ENCODE measurements around the gene MRPL33.

The MRPL33 gene

GRCh38 chr2:27771548-27772335 is at the start of gene MRPL33:
MRPL33 (plus strand) TSS chr2:27771719; CDS start chr2:27771778, 59 bp downstream.
- H3K36me3 ChIP-seq (ENCODE audit: insufficient read depth, low read length), result peaks cover 4% of the 10 kb centered on the region; the same call in 1 of the 2 replicates
- H3K9ac ChIP-seq (ENCODE audit: low read depth, low read length), result peak within 1 kb of the TSS; percentile 90
- peaks cover 5% of the 10 kb centered on the region; the same call in 1 of the 2 replicates for H3K4me1 ChIP-seq (ENCODE audit: insufficient read depth, low read length)
- H3K9me3 ChIP-seq (ENCODE audit: control insufficient read depth, insufficient read depth, low read length), result no peaks in the 10 kb centered on the region

DNA sequence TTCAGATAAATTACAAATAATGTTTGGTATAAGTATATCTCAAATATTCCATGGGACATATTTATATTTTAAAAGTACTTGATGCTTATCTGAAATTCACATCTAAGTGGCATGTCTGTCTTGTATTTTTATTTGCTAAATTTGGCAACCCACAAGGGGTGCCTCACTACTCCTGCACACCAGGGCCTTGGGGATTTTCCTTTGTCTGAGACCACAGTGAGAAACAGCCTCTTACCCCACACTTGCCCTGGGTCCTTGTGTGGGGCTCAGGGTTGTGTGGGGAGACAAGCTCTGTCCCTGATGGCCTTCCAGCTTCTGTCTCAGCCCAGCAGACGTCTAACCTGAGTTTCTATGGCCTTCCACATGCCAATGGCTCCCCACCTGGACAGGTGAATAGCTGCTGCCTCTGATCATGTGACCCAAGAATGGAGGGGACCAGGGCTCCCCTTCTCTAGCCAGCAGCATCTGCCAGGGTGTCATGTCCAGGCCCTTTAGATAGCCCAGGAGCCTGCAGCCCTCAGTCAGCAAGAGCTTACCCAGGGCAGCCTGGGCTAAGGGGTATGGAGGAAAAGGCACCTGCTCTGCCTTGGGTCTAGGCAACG is 49.5 kb upstream of the MRPL33 start:
- Histone ChIP-seq H3K9ac (ENCODE audit: low read depth, low read length) (no peak overlapping the region), H3K9me3 (ENCODE audit: control insufficient read depth, insufficient read depth, low read length) (no peaks in the 10 kb centered on the region), H3K36me3 (ENCODE audit: insufficient read depth, low read length) (no peaks in the 10 kb centered on the region), H3K4me1 (ENCODE audit: insufficient read depth, low read length) (peaks cover 30% of the 10 kb centered on the region)

GRCh38 chr2:27723372-27724144 is 48.0 kb upstream of the MRPL33 start:
- no peaks in the 10 kb centered on the region for H3K9me3 ChIP-seq (ENCODE audit: control insufficient read depth, insufficient read depth, low read length)
- H3K9ac ChIP-seq (ENCODE audit: low read depth, low read length), result no peak overlapping the region
- peaks cover 30% of the 10 kb centered on the region for H3K4me1 ChIP-seq (ENCODE audit: insufficient read depth, low read length)
- H3K36me3 ChIP-seq (ENCODE audit: insufficient read depth, low read length), result no peaks in the 10 kb centered on the region

DNA sequence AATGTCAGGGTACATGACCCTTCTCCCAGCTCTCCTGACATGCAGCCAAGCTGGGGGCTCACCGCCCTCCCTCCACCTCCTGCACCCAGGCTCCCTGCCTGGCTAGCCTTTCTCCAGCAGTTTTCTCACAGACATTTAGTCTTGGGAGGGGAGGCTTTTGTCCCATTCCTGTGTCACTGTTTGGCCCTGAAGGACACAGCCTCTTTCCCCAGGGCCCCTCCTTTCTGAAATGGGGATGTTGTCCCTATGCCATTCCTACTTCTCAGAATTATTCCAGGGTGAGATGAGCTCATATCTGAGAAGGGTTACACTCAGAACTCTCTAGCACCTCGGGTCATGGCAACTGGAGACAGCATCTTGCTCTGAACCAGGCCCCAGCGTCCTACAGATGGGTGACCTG is 47.3 kb upstream of the MRPL33 start:
- H3K9ac ChIP-seq (ENCODE audit: low read depth, low read length), result no peak overlapping the region
- H3K9me3 ChIP-seq (ENCODE audit: control insufficient read depth, insufficient read depth, low read length), result no peaks in the 10 kb centered on the region
- no peaks in the 10 kb centered on the region for H3K36me3 ChIP-seq (ENCODE audit: insufficient read depth, low read length)
- peaks cover 30% of the 10 kb centered on the region for H3K4me1 ChIP-seq (ENCODE audit: insufficient read depth, low read length)

- H3K36me3 ChIP-seq (ENCODE audit: insufficient read depth, low read length), result no peaks in the 10 kb centered on the region
- peaks cover 25% of the 10 kb centered on the region for H3K4me1 ChIP-seq (ENCODE audit: insufficient read depth, low read length)
- no peak overlapping the region for H3K9ac ChIP-seq (ENCODE audit: low read depth, low read length)
- no peaks in the 10 kb centered on the region for H3K9me3 ChIP-seq (ENCODE audit: control insufficient read depth, insufficient read depth, low read length)
Measured at GRCh38 chr2:27724905-27725701, 46.4 kb upstream of the MRPL33 start.

DNA sequence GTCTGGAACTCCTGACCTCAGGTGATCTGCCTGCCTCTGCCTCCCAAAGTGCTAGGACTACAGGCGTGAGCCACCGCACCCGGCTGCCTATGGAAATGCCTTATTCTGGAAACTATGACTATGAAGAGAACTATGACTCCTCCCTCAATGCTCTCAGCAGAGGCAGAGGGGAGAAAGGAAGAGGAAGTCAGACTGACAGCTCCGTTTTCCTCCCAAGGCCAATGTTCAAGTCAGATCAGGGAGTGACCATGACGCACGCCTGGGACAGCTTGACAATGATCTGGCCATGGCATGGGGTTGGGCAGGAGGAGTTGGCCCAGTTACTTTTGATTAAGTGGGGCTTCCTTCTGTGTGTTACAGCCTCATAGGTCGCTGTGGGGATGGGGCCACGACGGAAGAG is 44.3 kb upstream of the MRPL33 start:
- Histone ChIP-seq H3K9me3 (ENCODE audit: control insufficient read depth, insufficient read depth, low read length) (no peaks in the 10 kb centered on the region), H3K4me1 (ENCODE audit: insufficient read depth, low read length) (peaks cover 17% of the 10 kb centered on the region), H3K36me3 (ENCODE audit: insufficient read depth, low read length) (no peaks in the 10 kb centered on the region), H3K9ac (ENCODE audit: low read depth, low read length) (no peak overlapping the region)

DNA sequence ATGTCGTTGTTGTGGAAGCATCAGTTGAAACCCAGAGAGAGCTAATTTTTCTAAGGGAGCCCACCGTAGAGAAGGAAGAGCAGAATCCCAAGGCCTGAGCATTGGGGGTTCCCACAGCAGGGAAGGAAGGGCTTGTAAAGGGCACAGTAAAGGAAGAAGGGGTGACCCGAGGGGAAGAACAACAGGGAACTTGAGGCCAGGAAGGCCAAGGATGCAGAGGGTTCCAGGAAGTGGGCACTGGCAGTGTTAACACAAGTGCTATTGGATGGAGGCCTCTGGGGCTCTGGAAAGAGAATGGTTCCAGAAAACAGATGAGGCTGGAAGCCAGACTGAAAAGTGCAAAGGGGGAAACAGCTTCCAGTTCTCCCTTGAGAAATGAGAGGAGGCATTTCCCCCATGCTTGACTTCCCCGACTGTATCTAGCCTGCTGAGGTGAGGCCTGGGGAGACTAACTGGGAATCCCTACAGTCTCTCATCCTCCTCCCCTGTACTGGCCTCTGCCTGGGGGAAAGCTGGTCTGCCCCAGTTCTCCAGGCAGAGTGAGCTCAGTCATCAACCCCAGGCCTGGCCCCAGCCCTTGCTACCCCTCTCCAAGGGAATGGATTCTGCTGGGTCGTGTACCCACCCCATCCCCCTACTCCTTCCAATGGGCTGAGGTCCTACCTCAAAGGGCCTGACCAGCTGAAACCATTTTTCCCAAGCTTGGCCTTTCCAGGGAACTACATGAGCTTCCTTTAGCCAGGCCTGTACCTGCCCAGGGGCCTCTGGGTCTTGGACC is 43.2 kb upstream of the MRPL33 start:
- H3K9ac ChIP-seq (ENCODE audit: low read depth, low read length), result no peak overlapping the region
- no peaks in the 10 kb centered on the region for H3K9me3 ChIP-seq (ENCODE audit: control insufficient read depth, insufficient read depth, low read length)
- no peaks in the 10 kb centered on the region for H3K36me3 ChIP-seq (ENCODE audit: insufficient read depth, low read length)
- peaks cover 17% of the 10 kb centered on the region for H3K4me1 ChIP-seq (ENCODE audit: insufficient read depth, low read length)

DNA sequence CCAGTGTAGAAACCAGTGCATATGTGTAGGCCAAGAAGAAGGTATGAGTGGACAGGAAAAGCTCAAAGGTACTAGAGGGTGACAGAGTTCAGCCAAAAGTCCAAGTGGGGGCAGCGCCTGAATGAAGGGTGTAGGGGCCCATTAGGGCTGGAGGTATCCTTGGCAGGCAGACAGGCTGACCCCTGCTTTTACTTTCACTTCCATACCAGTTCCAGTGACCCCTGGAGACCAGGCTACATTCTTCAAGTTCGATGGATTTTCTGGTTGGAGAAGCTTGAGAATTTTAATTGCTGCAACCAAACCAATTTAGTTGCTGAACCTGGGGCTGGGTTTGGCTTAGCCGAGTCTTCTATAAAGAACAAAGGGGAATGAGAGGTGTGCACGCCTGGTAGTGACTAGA is 42.3 kb upstream of the MRPL33 start:
- H3K9ac ChIP-seq (ENCODE audit: low read depth, low read length), result no peak overlapping the region
- H3K4me1 ChIP-seq (ENCODE audit: insufficient read depth, low read length), result peaks cover 8% of the 10 kb centered on the region
- H3K36me3 ChIP-seq (ENCODE audit: insufficient read depth, low read length), result no peaks in the 10 kb centered on the region
- H3K9me3 ChIP-seq (ENCODE audit: control insufficient read depth, insufficient read depth, low read length), result no peaks in the 10 kb centered on the region

DNA sequence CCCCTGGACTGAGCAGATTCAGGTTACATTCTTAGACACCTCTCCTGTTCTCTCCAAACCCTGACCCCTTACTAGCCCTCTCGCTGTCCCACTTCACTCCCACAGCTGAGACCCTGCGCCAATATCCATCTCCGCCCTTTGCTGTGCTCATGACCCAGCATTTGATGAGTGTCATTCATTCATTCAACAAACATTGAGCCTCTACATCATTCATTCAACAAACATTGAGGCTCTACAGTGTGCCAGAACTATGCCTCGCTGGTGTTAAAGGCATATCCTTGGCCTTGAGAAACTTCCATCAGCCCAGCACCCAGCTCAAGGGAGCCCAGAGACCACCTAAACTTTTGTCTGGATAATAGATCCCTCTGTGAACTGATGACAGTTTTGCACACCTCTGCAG is 41.9 kb upstream of the MRPL33 start:
- Histone ChIP-seq H3K36me3 (ENCODE audit: insufficient read depth, low read length) (no peaks in the 10 kb centered on the region), H3K9me3 (ENCODE audit: control insufficient read depth, insufficient read depth, low read length) (no peaks in the 10 kb centered on the region), H3K9ac (ENCODE audit: low read depth, low read length) (no peak overlapping the region), H3K4me1 (ENCODE audit: insufficient read depth, low read length) (peaks cover 4% of the 10 kb centered on the region; the same call in 1 of the 2 replicates)

- no peaks in the 10 kb centered on the region for H3K9me3 ChIP-seq (ENCODE audit: control insufficient read depth, insufficient read depth, low read length)
- no peak overlapping the region for H3K9ac ChIP-seq (ENCODE audit: low read depth, low read length)
Measured at GRCh38 chr2:27730261-27730662, 41.3 kb upstream of the MRPL33 start.

GRCh38 chr2:27730980-27731691 is 40.4 kb upstream of the MRPL33 start:
- H3K4me1 ChIP-seq (ENCODE audit: insufficient read depth, low read length), result peaks cover 7% of the 10 kb centered on the region; the same call in 1 of the 2 replicates
- no peaks in the 10 kb centered on the region for H3K9me3 ChIP-seq (ENCODE audit: control insufficient read depth, insufficient read depth, low read length)
- H3K9ac ChIP-seq (ENCODE audit: low read depth, low read length), result no peak overlapping the region
- H3K36me3 ChIP-seq (ENCODE audit: insufficient read depth, low read length), result no peaks in the 10 kb centered on the region

More at GRCh38 chr2:27730261-27730662, 41.3 kb upstream of the MRPL33 start:
- Histone ChIP-seq H3K4me1 (ENCODE audit: insufficient read depth, low read length) (peaks cover 3% of the 10 kb centered on the region; the same call in 1 of the 2 replicates), H3K36me3 (ENCODE audit: insufficient read depth, low read length) (no peaks in the 10 kb centered on the region)

GRCh38 chr2:27734305-27734704 is 37.2 kb upstream of the MRPL33 start:
- Histone ChIP-seq H3K9ac (ENCODE audit: low read depth, low read length) (no peak overlapping the region), H3K4me1 (ENCODE audit: insufficient read depth, low read length) (peaks cover 7% of the 10 kb centered on the region; the same call in 1 of the 2 replicates)

More at GRCh38 chr2:27734305-27734704, 37.2 kb upstream of the MRPL33 start:
- Histone ChIP-seq H3K9me3 (ENCODE audit: control insufficient read depth, insufficient read depth, low read length) (no peaks in the 10 kb centered on the region), H3K36me3 (ENCODE audit: insufficient read depth, low read length) (no peaks in the 10 kb centered on the region)
